H9 (cell line): Measurements from ENCODE around the gene FAAP100. TPM values are rescaled to one million over a fixed set of nuclear protein-coding genes. Genes with fewer than 3 reads are reported as not detected.

ENCODE experiments used
- DNase-seq: peaks from one replicate; pipeline ENCODE4 v3.0.0-alpha.2; 2017
- H2AFZ ChIP-seq: one replicate; pipeline ENCODE4 v1.6.1; 2013; ENCODE audit warnings: mild to moderate bottlenecking, low read length, control low read depth, moderate library complexity
- H2AK5ac ChIP-seq: 2 replicates; pipeline ENCODE4 v1.6.1; 2013; ENCODE audit warnings: low read length, control low read depth, mixed read lengths; ENCODE audit not compliant: insufficient read length
- H2BK120ac ChIP-seq: one replicate; pipeline ENCODE4 v1.6.1; 2013; ENCODE audit warnings: low read depth, mild to moderate bottlenecking, low read length, control low read depth, inconsistent platforms; ENCODE audit not compliant: poor library complexity, severe bottlenecking
- H2BK12ac ChIP-seq: 2 replicates; pipeline ENCODE4 v1.6.1; 2013; ENCODE audit warnings: low read length, control low read depth, mixed read lengths, low read depth; ENCODE audit not compliant: insufficient read length
- H2BK15ac ChIP-seq: 2 replicates; pipeline ENCODE4 v1.6.1; 2013; ENCODE audit warnings: low read depth, low read length, control low read depth
- H2BK20ac ChIP-seq: one replicate; pipeline ENCODE4 v1.6.1; 2013; ENCODE audit warnings: low read depth, mild to moderate bottlenecking, low read length, control low read depth, inconsistent platforms; ENCODE audit not compliant: poor library complexity, severe bottlenecking
- H2BK5ac ChIP-seq: 2 replicates; pipeline ENCODE4 v1.6.1; 2013; ENCODE audit warnings: low read length, control low read depth, mixed read lengths; ENCODE audit not compliant: insufficient read length
- H3K14ac ChIP-seq: 2 replicates; pipeline ENCODE4 v1.6.1; 2013; ENCODE audit warnings: low read length, control low read depth; ENCODE audit not compliant: insufficient read depth
- H3K18ac ChIP-seq: 2 replicates; pipeline ENCODE4 v1.6.1; 2013; ENCODE audit warnings: low read depth, mild to moderate bottlenecking, mixed read lengths, low read length, control low read depth; ENCODE audit not compliant: insufficient read length
- H3K23ac ChIP-seq: 2 replicates; pipeline ENCODE4 v1.6.1; 2013; ENCODE audit warnings: low read length, control low read depth, mixed read lengths, low read depth; ENCODE audit not compliant: insufficient read length
- H3K23me2 ChIP-seq: 2 replicates; pipeline ENCODE4 v1.6.1; 2013; ENCODE audit warnings: low read depth, mild to moderate bottlenecking, mixed read lengths, low read length, control low read depth; ENCODE audit not compliant: insufficient read length, poor library complexity, severe bottlenecking
- H3K27ac ChIP-seq: 2 replicates; pipeline ENCODE4 v1.5.1; 2013; ENCODE audit warnings: low read length, control low read depth, mixed read lengths, low read depth; ENCODE audit not compliant: insufficient read length
- H3K27me3 ChIP-seq: 2 replicates; pipeline ENCODE4 v1.6.1; 2013; ENCODE audit warnings: low read length, control low read depth, inconsistent platforms; ENCODE audit not compliant: insufficient read depth
- H3K4ac ChIP-seq: 2 replicates; pipeline ENCODE4 v1.6.1; 2013; ENCODE audit warnings: low read depth, mild to moderate bottlenecking, control low read depth, inconsistent platforms, low read length, moderate library complexity
- H3K4me1 ChIP-seq: 2 replicates; pipeline ENCODE4 v1.6.1; 2013; ENCODE audit warnings: low read length, control low read depth, inconsistent platforms; ENCODE audit not compliant: insufficient read depth
- H3K4me2 ChIP-seq: 2 replicates; pipeline ENCODE4 v1.6.1; 2013; ENCODE audit warnings: low read length, control low read depth, mixed read lengths; ENCODE audit not compliant: insufficient read length, insufficient read depth
- H3K56ac ChIP-seq: 2 replicates; pipeline ENCODE4 v1.6.1; 2013; ENCODE audit warnings: low read depth, mild to moderate bottlenecking, mixed read lengths, low read length, control low read depth; ENCODE audit not compliant: insufficient read length
- H3K79me1 ChIP-seq: 2 replicates; pipeline ENCODE4 v1.6.1; 2013; ENCODE audit warnings: low read depth, mild to moderate bottlenecking, moderate library complexity, low read length, control low read depth, inconsistent platforms; ENCODE audit not compliant: insufficient read depth, poor library complexity, severe bottlenecking
- H3K79me2 ChIP-seq: 2 replicates; pipeline ENCODE4 v1.6.1; 2013; ENCODE audit warnings: low read length, control low read depth, inconsistent platforms; ENCODE audit not compliant: insufficient read depth
- H3K9ac ChIP-seq: 2 replicates; pipeline ENCODE4 v1.6.1; 2013; ENCODE audit warnings: low read length, control low read depth, mixed read lengths; ENCODE audit not compliant: insufficient read length; ENCODE audit errors: extremely low read depth
- H3K9me3 ChIP-seq: one replicate; pipeline ENCODE4 v1.6.1; 2013; ENCODE audit warnings: low read depth, low read length, inconsistent platforms; ENCODE audit not compliant: control insufficient read depth
- H3T11ph ChIP-seq: one replicate; pipeline ENCODE4 v1.6.1; 2013; ENCODE audit warnings: mild to moderate bottlenecking, low read length, control low read depth, inconsistent platforms
- H4K20me1 ChIP-seq: one replicate; pipeline ENCODE4 v1.6.1; 2013; ENCODE audit not compliant: control insufficient read depth, insufficient read length, insufficient read depth
- H4K5ac ChIP-seq: 2 replicates; pipeline ENCODE4 v1.6.1; 2013; ENCODE audit warnings: low read depth, mild to moderate bottlenecking, mixed read lengths, low read length, control low read depth; ENCODE audit not compliant: insufficient read length
- H4K8ac ChIP-seq: replicated peaks from 2 replicates; pipeline ENCODE4 v1.6.1; 2013; ENCODE audit warnings: low read length, control low read depth, mixed read lengths, low read depth; ENCODE audit not compliant: insufficient read length
- H4K91ac ChIP-seq: 2 replicates; pipeline ENCODE4 v1.6.1; 2013; ENCODE audit warnings: low read depth, mild to moderate bottlenecking, moderate library complexity, mixed read lengths, low read length, control low read depth; ENCODE audit not compliant: insufficient read length
- H3K27ac Mint-ChIP-seq, 3 experiments: 2 replicates in 2 of 3; 3 replicates in 1 of 3; pipeline ENCODE4 v1.8.0; 2020 to 2021; ENCODE audit warnings: mixed read lengths in 3 of 3, mild to moderate bottlenecking in 1 of 3, moderate library complexity in 1 of 3
- H3K27me3 Mint-ChIP-seq: 2 replicates; pipeline ENCODE4 v1.8.0; 2021; ENCODE audit warnings: low read depth, mild to moderate bottlenecking, moderate library complexity, mixed read lengths
- H3K36me3 Mint-ChIP-seq, 3 experiments: 2 replicates in 2 of 3; 3 replicates in 1 of 3; pipeline ENCODE4 v1.8.0; 2020 to 2021; ENCODE audit warnings: low read depth in 3 of 3, mixed read lengths in 3 of 3; ENCODE audit not compliant: insufficient read depth in 1 of 3
- H3K4me1 Mint-ChIP-seq, 2 experiments: 2 replicates each; pipeline ENCODE4 v1.8.0; 2020; ENCODE audit warnings: mixed read lengths in 2 of 2
- H3K4me3 Mint-ChIP-seq, 2 experiments: 2 replicates in 1 of 2; 3 replicates in 1 of 2; pipeline ENCODE4 v1.8.0; 2020 to 2021; ENCODE audit warnings: mild to moderate bottlenecking in 2 of 2, mixed read lengths in 2 of 2, moderate library complexity in 1 of 2
- H3K9me3 Mint-ChIP-seq, 2 experiments: 2 replicates in 1 of 2; 3 replicates in 1 of 2; pipeline ENCODE4 v1.8.0; 2020; ENCODE audit warnings: mild to moderate bottlenecking in 2 of 2, mixed read lengths in 2 of 2, moderate library complexity in 1 of 2
- WGBS: extraction: QIAGEN DNeasy Blood & Tissue Kit; methylation state at CpG from one replicate; pipeline ENCODE4 v1.1.7; 2013; ENCODE audit warnings: missing lambda C conversion rate, low lambda C conversion rate, mixed read lengths; ENCODE audit not compliant: insufficient read length; ENCODE audit errors: extremely low coverage; 5-methylcytosine and 5-hydroxymethylcytosine counted together
- total RNA-seq: library from RNA; stranded (reverse); gene quantifications from 2 replicates; pipeline ENCODE4 v1.2.1, GENCODE V29; 2021
- TF ChIP-seq, protein P1 (sequence below): fragments of 200-600 bp; sonication (generic); conservative IDR thresholded peaks from 3 replicates; pipeline ENCODE4 v1.8.0; 2021; ENCODE audit warnings: antibody characterized with exemption, mild to moderate bottlenecking

FAAP100 gene
- total RNA-seq, 1 experiment from 2014 or later: 54.0 TPM

DNA sequence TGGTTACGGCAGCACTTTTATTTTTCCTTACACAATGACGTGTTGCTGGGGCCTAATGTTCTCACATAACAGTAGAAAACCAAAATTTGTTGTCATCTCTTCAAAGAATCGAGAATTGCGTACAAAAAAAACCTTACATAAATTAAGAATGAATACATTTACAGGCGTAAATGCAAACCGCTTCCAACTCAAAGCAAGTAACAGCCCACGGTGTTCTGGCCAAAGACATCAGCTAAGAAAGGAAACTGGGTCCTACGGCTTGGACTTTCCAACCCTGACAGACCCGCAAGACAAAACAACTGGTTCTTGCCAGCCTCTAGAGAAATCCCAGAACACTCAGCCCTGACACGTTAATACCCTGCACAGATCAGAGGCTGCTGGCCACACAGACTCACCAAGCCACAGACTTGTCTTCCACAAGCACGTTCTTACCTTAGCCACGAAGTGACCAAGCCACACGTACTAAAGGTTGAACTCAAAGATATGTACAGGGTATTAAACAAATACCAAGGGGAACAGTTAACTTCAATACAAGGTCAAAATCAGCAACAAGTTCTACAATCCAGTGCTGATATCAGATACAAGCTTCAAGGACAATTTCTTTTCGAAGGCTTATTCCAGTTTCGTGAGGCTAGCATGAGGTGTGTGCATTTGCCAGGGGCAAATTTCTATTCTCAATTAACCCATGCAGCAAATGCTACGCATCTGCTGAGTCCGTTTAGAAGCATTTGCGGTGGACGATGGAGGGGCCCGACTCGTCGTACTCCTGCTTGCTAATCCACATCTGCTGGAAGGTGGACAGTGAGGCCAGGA lies 42.0 kb downstream of the FAAP100 start:
- peaks cover 8% of the 10 kb centered on the region for H3K27me3 Mint-ChIP-seq
- Histone ChIP-seq H3K56ac (no peak overlapping the region), H3K27ac (no peak overlapping the region), H3K27me3 (no peaks in the 10 kb centered on the region), H3K4me2 (peak overlapping the region; percentile 97), H3K4ac (no peak overlapping the region), H2BK120ac (no peak overlapping the region), H2AFZ (no peak overlapping the region), H3K18ac (no peak overlapping the region), H2BK5ac (no peak overlapping the region), H4K91ac (no peak overlapping the region), H3K14ac (no peak overlapping the region), H3K79me1 (no peaks in the 10 kb centered on the region), H2BK20ac (no peak overlapping the region), H2BK12ac (no peak overlapping the region), H2AK5ac (no peak overlapping the region), H3K23ac (no peak overlapping the region), H4K8ac (no peak overlapping the region), H4K5ac (no peak overlapping the region), H3K4me1 (no peaks in the 10 kb centered on the region), H3K79me2 (peaks cover 19% of the 10 kb centered on the region; the same call in 1 of the 2 replicates), H3T11ph (no peak overlapping the region), H3K23me2 (peaks cover 31% of the 10 kb centered on the region), H2BK15ac (no peak overlapping the region), H3K9me3 (no peaks in the 10 kb centered on the region), H3K9ac (peak overlapping the region; percentile 83), H4K20me1 (no peaks in the 10 kb centered on the region)
- peaks cover 38 to 45% (median 38%) of the 10 kb centered on the region in 3 experiments for H3K36me3 Mint-ChIP-seq
- peaks cover 17 to 27% of the 10 kb centered on the region in 2 experiments for H3K4me1 Mint-ChIP-seq
- no CpG with 5 or more reads among the region's 22 CpGs for WGBS
- TF ChIP-seq, protein P1, sequence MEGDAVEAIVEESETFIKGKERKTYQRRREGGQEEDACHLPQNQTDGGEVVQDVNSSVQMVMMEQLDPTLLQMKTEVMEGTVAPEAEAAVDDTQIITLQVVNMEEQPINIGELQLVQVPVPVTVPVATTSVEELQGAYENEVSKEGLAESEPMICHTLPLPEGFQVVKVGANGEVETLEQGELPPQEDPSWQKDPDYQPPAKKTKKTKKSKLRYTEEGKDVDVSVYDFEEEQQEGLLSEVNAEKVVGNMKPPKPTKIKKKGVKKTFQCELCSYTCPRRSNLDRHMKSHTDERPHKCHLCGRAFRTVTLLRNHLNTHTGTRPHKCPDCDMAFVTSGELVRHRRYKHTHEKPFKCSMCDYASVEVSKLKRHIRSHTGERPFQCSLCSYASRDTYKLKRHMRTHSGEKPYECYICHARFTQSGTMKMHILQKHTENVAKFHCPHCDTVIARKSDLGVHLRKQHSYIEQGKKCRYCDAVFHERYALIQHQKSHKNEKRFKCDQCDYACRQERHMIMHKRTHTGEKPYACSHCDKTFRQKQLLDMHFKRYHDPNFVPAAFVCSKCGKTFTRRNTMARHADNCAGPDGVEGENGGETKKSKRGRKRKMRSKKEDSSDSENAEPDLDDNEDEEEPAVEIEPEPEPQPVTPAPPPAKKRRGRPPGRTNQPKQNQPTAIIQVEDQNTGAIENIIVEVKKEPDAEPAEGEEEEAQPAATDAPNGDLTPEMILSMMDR: no peak
- peak; percentile 29 for DNase-seq
- H3K9me3 Mint-ChIP-seq: peaks cover 7 to 22% of the 10 kb centered on the region in 2 experiments; a peak in 4 of 5 replicates
- peak overlapping the region; percentile 97 to 100 for H3K4me3 Mint-ChIP-seq
- peak overlapping the region in 2 of 3 experiments; percentile 76 to 95; a peak in 4 of 7 replicates for H3K27ac Mint-ChIP-seq
